HepG2 (cell line): ENCODE data around the gene CSNK1D. TPM values are rescaled to one million over a fixed set of nuclear protein-coding genes. Genes with fewer than 3 reads are reported as not detected.

ENCODE experiments used
- DBP ChIP-seq: sonication (generic); formaldehyde crosslinking; IDR thresholded peaks from 2 replicates; pipeline ENCODE4 v1.4.0; 2020; ENCODE audit warnings: missing genetic modification reagents; ENCODE audit errors: not compliant biosample characterization
- EHMT2 ChIP-seq: fragments of 200-600 bp; sonication (generic); IDR thresholded peaks from 2 replicates; pipeline ENCODE4 v1.7.0; 2017; ENCODE audit warnings: antibody characterized with exemption, low read depth, low read length, borderline replicate concordance
- ELK4 ChIP-seq: sonication (generic); formaldehyde crosslinking; IDR thresholded peaks from 2 replicates; pipeline ENCODE4 v1.9.0; 2021; ENCODE audit warnings: missing genetic modification reagents, borderline replicate concordance
- FOXO1 ChIP-seq: sonication (generic); formaldehyde crosslinking; IDR thresholded peaks from 2 replicates; pipeline ENCODE4 v1.4.0; 2020; ENCODE audit warnings: missing genetic modification reagents
- HDAC6 ChIP-seq: fragments of 200-600 bp; sonication (generic); IDR thresholded peaks from 2 replicates; pipeline ENCODE4 v1.7.0; 2017; ENCODE audit warnings: mild to moderate bottlenecking, antibody characterized with exemption, low read length, low read depth
- KLF13 ChIP-seq: sonication (generic); formaldehyde crosslinking; IDR thresholded peaks from 2 replicates; pipeline ENCODE4 v1.4.0; 2020; ENCODE audit warnings: mild to moderate bottlenecking, missing genetic modification reagents
- MTF2 ChIP-seq: sonication (generic); formaldehyde crosslinking; IDR thresholded peaks from 2 replicates; pipeline ENCODE4 v1.5.0; 2020; ENCODE audit warnings: missing genetic modification reagents, borderline replicate concordance
- NR2F6 ChIP-seq, 2 experiments: IDR thresholded peaks; 2 replicates each; pipeline ENCODE4 v1.6.1; 2016; ENCODE audit warnings: antibody characterized with exemption in 1 of 2, mild to moderate bottlenecking in 1 of 2
- RFX3 ChIP-seq: IDR thresholded peaks from 2 replicates; pipeline ENCODE4 v1.6.1; 2016; ENCODE audit warnings: missing biosample characterization, missing genetic modification reagents
- RXRA ChIP-seq: sonication (generic); formaldehyde crosslinking; IDR thresholded peaks from 2 replicates; pipeline ENCODE4 v1.5.1; 2020; ENCODE audit warnings: missing genetic modification reagents
- SMARCC2 ChIP-seq: fragments of 450-650 bp; IDR thresholded peaks from 2 replicates; pipeline ENCODE4 v1.6.1; 2017; ENCODE audit warnings: antibody characterized with exemption, mild to moderate bottlenecking
- SP1 ChIP-seq, 2 experiments: fragments of 450-650 bp in 1 of 2; sonication (generic) in 1 of 2; formaldehyde crosslinking in 1 of 2; IDR thresholded peaks; 2 replicates each; pipeline versions ENCODE4 v1.4.0 to v1.6.1; 2016 to 2020; ENCODE audit warnings: missing genetic modification reagents in 1 of 2
- STAT6 ChIP-seq: sonication (generic); formaldehyde crosslinking; IDR thresholded peaks from 2 replicates; pipeline ENCODE4 v1.4.0; 2020; ENCODE audit warnings: missing genetic modification reagents, mild to moderate bottlenecking, borderline replicate concordance
- THRA ChIP-seq: sonication (generic); formaldehyde crosslinking; IDR thresholded peaks from 2 replicates; pipeline ENCODE4 v1.4.0; 2020; ENCODE audit warnings: missing genetic modification reagents, borderline replicate concordance
- ZBTB25 ChIP-seq: IDR thresholded peaks from 2 replicates; pipeline ENCODE4 v1.6.1; 2018; ENCODE audit warnings: missing genetic modification reagents
- ZMYM4 ChIP-seq: sonication (generic); formaldehyde crosslinking; IDR thresholded peaks from 2 replicates; pipeline ENCODE4 v1.8.1; 2023; ENCODE audit warnings: mild to moderate bottlenecking, missing genetic modification reagents
- ZNF20 ChIP-seq: sonication (generic); formaldehyde crosslinking; IDR thresholded peaks from 2 replicates; pipeline ENCODE4 v1.4.0; 2020; ENCODE audit warnings: mild to moderate bottlenecking, moderate library complexity, missing genetic modification reagents
- ZNF652 ChIP-seq: IDR thresholded peaks from 2 replicates; pipeline ENCODE4 v1.6.1; 2016; ENCODE audit warnings: low read depth, borderline replicate concordance
- ZXDC ChIP-seq: sonication (generic); formaldehyde crosslinking; IDR thresholded peaks from 2 replicates; pipeline ENCODE4 v1.5.0; 2020; ENCODE audit warnings: mild to moderate bottlenecking, missing genetic modification reagents
- polyA plus RNA-seq, 8 experiments: library from polyadenylated mRNA; depleted of rRNA in 3 of 8; stranded (reverse) in 7 of 8; unstranded in 1 of 8; fragments of >200 nt; fragmentation: Illumina TruSeq in 4 of 8; extraction: Trizol in 4 of 8; gene quantifications; 2 replicates each; pipeline versions ENCODE4 v1.2.1 to v1.2.3, GENCODE V29; 2011 to 2016; ENCODE audit warnings: low read depth in 4 of 8, missing spikeins in 1 of 8, mixed read lengths in 1 of 8; ENCODE audit not compliant: insufficient read depth in 1 of 8
- total RNA-seq, 5 experiments: library from RNA; depleted of rRNA; stranded (reverse); fragments of >200 nt; fragmentation: Illumina TruSeq; extraction: Trizol; gene quantifications; 2 replicates each; pipeline ENCODE4 v1.2.3, GENCODE V29; 2016; ENCODE audit warnings: low read depth in 1 of 5

CSNK1D gene
- total and polyA plus RNA-seq, 2 of the 13 experiments (the other 11 are each of a cell fraction or from before 2014, with no cell fraction given), result 31.5 to 128 TPM

GRCh38 chr17:82228842-82229697 is 44.4 kb downstream of the CSNK1D start, which contains the start of gene SLC16A3 (continued):
- no peak for TF ChIP-seq ELK4
- no peak for TF ChIP-seq RXRA (CRISPR knock-in tag)
- no peak for TF ChIP-seq EHMT2
- TF ChIP-seq ZBTB25 (CRISPR knock-in tag), result no peak
- no peak for TF ChIP-seq NR2F6 (IDR thresholded peaks at IDR 0.05)
- TF ChIP-seq NR2F6 (CRISPR knock-in tag; IDR thresholded peaks at IDR 0.05), result no peak
- no peak for TF ChIP-seq ZXDC (CRISPR knock-in tag)
- no peak for TF ChIP-seq SP1 (IDR thresholded peaks at IDR 0.05)
- peak; percentile 69 for TF ChIP-seq SP1 (CRISPR knock-in tag; IDR thresholded peaks at IDR 0.05)
- no peak for TF ChIP-seq STAT6
- no peak for TF ChIP-seq SMARCC2
- no peak for TF ChIP-seq FOXO1 (CRISPR knock-in tag)
- no peak; the same call in 1 of the 2 replicates for TF ChIP-seq ZMYM4 (CRISPR knock-in tag)
- no peak for TF ChIP-seq ZNF20 (CRISPR knock-in tag)
- TF ChIP-seq DBP (CRISPR knock-in tag), result no peak
- TF ChIP-seq ZNF652 (CRISPR knock-in tag), result no peak
- TF ChIP-seq MTF2 (CRISPR knock-in tag), result no peak
- no peak for TF ChIP-seq RFX3 (CRISPR knock-in tag)
- TF ChIP-seq THRA (CRISPR knock-in tag), result 0 out of 2 replicates have a peak, but pooled peaks have one; percentile 2
- TF ChIP-seq HDAC6, result no peak
- no peak for TF ChIP-seq KLF13 (CRISPR knock-in tag)
